Measurements from ENCODE around the gene GTF3C6. TPM values are rescaled to one million over a fixed set of nuclear protein-coding genes. Genes with fewer than 3 reads are reported as not detected.

GTF3C6 gene
- total and polyA plus RNA-seq, 2 of the 13 experiments (the other 11 are each of a cell fraction or from before 2014, with no cell fraction given): 21.6 to 160 TPM

DNA sequence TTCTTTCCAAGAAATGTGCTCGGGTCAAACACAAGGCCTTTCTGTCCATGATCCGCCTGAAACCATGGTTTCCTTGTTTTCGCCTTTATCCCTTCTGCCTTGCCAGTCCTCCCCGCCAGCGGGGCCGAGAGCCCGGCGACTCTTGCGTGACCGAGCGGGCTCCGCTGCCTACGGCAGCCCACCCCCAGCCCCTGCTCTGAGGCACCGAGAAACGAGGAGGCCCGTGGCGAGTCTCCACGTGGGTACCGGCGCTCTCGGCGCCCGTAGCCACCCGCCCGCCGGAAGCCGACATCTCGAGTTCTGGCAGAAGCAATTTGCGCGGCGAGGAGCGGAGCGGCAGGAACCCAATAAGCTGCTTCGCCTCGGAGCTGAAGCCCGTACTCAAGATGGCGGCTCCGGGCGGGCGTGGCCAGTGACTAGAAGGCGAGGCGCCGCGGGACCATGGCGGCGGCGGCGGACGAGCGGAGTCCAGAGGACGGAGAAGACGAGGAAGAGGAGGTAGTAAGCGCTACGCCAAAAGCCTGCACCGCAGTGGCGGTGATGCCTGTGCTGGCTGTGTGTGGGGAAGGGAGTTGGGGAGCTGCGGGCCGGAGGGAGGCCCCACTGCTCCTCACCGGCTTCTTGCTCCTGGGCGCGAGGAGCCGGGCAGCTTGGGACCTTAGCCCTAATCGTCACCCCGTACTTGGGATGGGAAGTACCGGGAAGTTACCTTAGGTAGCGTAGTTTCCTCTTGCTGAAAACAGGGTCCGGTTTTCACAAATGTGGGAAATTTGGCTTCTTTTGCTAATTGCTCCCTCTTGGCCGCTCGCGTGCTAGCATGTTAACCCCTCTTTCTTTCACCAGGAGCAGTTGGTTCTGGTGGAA lies at the start of gene GTF3C6 (continued):
- TF ChIP-seq, protein P1, sequence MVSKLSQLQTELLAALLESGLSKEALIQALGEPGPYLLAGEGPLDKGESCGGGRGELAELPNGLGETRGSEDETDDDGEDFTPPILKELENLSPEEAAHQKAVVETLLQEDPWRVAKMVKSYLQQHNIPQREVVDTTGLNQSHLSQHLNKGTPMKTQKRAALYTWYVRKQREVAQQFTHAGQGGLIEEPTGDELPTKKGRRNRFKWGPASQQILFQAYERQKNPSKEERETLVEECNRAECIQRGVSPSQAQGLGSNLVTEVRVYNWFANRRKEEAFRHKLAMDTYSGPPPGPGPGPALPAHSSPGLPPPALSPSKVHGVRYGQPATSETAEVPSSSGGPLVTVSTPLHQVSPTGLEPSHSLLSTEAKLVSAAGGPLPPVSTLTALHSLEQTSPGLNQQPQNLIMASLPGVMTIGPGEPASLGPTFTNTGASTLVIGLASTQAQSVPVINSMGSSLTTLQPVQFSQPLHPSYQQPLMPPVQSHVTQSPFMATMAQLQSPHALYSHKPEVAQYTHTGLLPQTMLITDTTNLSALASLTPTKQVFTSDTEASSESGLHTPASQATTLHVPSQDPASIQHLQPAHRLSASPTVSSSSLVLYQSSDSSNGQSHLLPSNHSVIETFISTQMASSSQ (IDR thresholded peaks at IDR 0.05; ENCODE audit: low read depth): no peak
- TF ChIP-seq, protein P1 (CRISPR knock-in tag; IDR thresholded peaks at IDR 0.05; ENCODE audit: borderline replicate concordance): peak; percentile 76
- TF ChIP-seq PAF1 (CRISPR knock-in tag; IDR thresholded peaks at IDR 0.05): no peak
- TF ChIP-seq, protein P2, sequence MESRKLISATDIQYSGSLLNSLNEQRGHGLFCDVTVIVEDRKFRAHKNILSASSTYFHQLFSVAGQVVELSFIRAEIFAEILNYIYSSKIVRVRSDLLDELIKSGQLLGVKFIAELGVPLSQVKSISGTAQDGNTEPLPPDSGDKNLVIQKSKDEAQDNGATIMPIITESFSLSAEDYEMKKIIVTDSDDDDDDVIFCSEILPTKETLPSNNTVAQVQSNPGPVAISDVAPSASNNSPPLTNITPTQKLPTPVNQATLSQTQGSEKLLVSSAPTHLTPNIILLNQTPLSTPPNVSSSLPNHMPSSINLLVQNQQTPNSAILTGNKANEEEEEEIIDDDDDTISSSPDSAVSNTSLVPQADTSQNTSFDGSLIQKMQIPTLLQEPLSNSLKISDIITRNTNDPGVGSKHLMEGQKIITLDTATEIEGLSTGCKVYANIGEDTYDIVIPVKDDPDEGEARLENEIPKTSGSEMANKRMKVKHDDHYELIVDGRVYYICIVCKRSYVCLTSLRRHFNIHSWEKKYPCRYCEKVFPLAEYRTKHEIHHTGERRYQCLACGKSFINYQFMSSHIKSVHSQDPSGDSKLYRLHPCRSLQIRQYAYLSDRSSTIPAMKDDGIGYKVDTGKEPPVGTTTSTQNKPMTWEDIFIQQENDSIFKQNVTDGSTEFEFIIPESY (CRISPR knock-in tag; IDR thresholded peaks at IDR 0.05): peak; percentile 48; the same call in 1 of the 2 replicates
- peak; percentile 85 for TF ChIP-seq MED1 (CRISPR knock-in tag; IDR thresholded peaks at IDR 0.05)
- TF ChIP-seq ZBTB7A (CRISPR knock-in tag; IDR thresholded peaks at IDR 0.05): no peak; the same call in 1 of the 2 replicates
- TF ChIP-seq FOSL1 (CRISPR knock-in tag; IDR thresholded peaks at IDR 0.05; ENCODE audit: borderline replicate concordance): peak; percentile 41; the same call in 1 of the 2 replicates
- peak; percentile 92; the same call in 1 of the 2 replicates for TF ChIP-seq NRL (CRISPR knock-in tag; IDR thresholded peaks at IDR 0.05; ENCODE audit: borderline replicate concordance)
- TF ChIP-seq, protein P3, sequence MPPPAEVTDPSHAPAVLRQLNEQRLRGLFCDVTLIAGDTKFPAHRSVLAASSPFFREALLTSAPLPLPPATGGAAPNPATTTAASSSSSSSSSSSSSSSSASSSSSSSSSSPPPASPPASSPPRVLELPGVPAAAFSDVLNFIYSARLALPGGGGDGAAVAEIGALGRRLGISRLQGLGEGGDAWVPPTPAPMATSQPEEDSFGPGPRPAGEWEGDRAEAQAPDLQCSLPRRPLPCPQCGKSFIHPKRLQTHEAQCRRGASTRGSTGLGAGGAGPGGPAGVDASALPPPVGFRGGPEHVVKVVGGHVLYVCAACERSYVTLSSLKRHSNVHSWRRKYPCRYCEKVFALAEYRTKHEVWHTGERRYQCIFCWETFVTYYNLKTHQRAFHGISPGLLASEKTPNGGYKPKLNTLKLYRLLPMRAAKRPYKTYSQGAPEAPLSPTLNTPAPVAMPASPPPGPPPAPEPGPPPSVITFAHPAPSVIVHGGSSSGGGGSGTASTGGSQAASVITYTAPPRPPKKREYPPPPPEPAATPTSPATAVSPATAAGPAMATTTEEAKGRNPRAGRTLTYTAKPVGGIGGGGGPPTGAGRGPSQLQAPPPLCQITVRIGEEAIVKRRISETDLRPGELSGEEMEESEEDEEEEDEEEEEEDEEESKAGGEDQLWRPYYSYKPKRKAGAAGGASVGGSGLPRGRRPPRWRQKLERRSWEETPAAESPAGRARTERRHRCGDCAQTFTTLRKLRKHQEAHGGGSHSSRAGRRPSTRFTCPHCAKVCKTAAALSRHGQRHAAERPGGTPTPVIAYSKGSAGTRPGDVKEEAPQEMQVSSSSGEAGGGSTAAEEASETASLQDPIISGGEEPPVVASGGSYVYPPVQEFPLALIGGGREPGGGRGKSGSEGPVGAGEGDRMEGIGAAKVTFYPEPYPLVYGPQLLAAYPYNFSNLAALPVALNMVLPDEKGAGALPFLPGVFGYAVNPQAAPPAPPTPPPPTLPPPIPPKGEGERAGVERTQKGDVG (CRISPR knock-in tag; IDR thresholded peaks at IDR 0.05; ENCODE audit: borderline replicate concordance): no peak; the same call in 1 of the 2 replicates
- TF ChIP-seq ZNF558 (CRISPR knock-in tag; IDR thresholded peaks at IDR 0.05; ENCODE audit: borderline replicate concordance): peak; percentile 93; the same call in 1 of the 2 replicates
- TF ChIP-seq SPEN (CRISPR knock-in tag; IDR thresholded peaks at IDR 0.05; ENCODE audit: low read depth): no peak; the same call in 1 of the 2 replicates
- no peak; the same call in 1 of the 2 replicates for TF ChIP-seq RARA (CRISPR knock-in tag; IDR thresholded peaks at IDR 0.05)
- peak; percentile 61; the same call in 1 of the 2 replicates for TF ChIP-seq ZNF264 (CRISPR knock-in tag; IDR thresholded peaks at IDR 0.05)
- TF ChIP-seq, protein P4, sequence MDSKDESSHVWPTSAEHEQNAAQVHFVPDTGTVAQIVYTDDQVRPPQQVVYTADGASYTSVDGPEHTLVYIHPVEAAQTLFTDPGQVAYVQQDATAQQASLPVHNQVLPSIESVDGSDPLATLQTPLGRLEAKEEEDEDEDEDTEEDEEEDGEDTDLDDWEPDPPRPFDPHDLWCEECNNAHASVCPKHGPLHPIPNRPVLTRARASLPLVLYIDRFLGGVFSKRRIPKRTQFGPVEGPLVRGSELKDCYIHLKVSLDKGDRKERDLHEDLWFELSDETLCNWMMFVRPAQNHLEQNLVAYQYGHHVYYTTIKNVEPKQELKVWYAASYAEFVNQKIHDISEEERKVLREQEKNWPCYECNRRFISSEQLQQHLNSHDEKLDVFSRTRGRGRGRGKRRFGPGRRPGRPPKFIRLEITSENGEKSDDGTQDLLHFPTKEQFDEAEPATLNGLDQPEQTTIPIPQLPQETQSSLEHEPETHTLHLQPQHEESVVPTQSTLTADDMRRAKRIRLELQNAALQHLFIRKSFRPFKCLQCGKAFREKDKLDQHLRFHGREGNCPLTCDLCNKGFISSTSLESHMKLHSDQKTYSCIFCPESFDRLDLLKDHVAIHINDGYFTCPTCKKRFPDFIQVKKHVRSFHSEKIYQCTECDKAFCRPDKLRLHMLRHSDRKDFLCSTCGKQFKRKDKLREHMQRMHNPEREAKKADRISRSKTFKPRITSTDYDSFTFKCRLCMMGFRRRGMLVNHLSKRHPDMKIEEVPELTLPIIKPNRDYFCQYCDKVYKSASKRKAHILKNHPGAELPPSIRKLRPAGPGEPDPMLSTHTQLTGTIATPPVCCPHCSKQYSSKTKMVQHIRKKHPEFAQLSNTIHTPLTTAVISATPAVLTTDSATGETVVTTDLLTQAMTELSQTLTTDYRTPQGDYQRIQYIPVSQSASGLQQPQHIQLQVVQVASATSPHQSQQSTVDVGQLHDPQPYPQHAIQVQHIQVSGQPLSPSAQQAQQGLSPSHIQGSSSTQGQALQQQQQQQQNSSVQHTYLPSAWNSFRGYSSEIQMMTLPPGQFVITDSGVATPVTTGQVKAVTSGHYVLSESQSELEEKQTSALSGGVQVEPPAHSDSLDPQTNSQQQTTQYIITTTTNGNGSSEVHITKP (CRISPR knock-in tag; IDR thresholded peaks at IDR 0.05; ENCODE audit: low read depth): no peak; the same call in 1 of the 2 replicates
